Fibroblast of the aortic adventitia (primary cell): Measurements from ENCODE around the gene VTI1A. TPM values are rescaled to one million over a fixed set of nuclear protein-coding genes. Genes with fewer than 3 reads are reported as not detected.

Source experiments
- DNase-seq: peaks from one replicate; pipeline ENCODE4 v3.0.0-alpha.2; 2010; ENCODE audit warnings: low read depth
- H3K4me3 ChIP-seq: 2 replicates; pipeline ENCODE4 v1.5.1; 2011; ENCODE audit warnings: low read depth, mild to moderate bottlenecking, control low read depth, low read length, moderate library complexity
- CTCF ChIP-seq: IDR thresholded peaks from 2 replicates; pipeline ENCODE4 v1.5.1; 2011; ENCODE audit warnings: mild to moderate bottlenecking, low read length, control low read depth, inconsistent platforms; ENCODE audit not compliant: insufficient read depth
- total RNA-seq: library from RNA; depleted of rRNA; stranded (reverse); fragments of >200 nt; gene quantifications from 2 replicates; pipeline ENCODE4 v1.2.3, GENCODE V29; 2012; ENCODE audit warnings: low replicate concordance

Gene VTI1A
- total RNA-seq, 1 donor: 44.5 TPM

GRCh38 chr10:112813866-112814591, 367.0 kb downstream of the VTI1A start:
- no peak for TF ChIP-seq CTCF
- no peak for DNase-seq
- no peak overlapping the region for H3K4me3 ChIP-seq

GRCh38 chr10:112815269-112816032, 368.4 kb downstream of the VTI1A start:
- DNase-seq: peak; percentile 44
- TF ChIP-seq CTCF: no peak
- no peak overlapping the region for H3K4me3 ChIP-seq

- peak; percentile 27 for DNase-seq
- no peak for TF ChIP-seq CTCF
Observed at GRCh38 chr10:112816033-112816430, 369.0 kb downstream of the VTI1A start.

DNA sequence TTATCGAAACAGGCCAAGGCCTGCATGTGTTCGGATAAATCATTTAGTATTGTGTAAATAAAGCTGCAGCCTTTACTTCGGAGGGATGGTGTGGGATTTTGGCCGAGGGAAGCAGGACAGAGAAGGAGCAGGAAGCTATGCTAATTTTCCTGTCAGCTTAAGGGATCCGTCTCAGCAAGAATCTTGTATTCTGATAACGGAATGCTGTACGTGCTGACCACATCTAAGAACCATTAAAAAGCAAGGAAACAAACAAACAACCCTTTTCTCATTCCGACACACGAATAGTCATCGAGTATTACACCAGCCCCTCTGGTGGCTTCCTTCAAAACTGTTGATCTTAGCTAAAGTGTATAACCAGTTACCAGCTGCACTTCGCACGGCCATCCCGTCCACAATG, 369.9 kb downstream of the VTI1A start:
- H3K4me3 ChIP-seq: no peak overlapping the region
- no peak for TF ChIP-seq CTCF
- no peak for DNase-seq

More at GRCh38 chr10:112816033-112816430, 369.0 kb downstream of the VTI1A start:
- H3K4me3 ChIP-seq: no peak overlapping the region

GRCh38 chr10:112817981-112818777, 371.2 kb downstream of the VTI1A start:
- H3K4me3 ChIP-seq: no peak overlapping the region
- no peak for TF ChIP-seq CTCF
- no peak for DNase-seq

DNA sequence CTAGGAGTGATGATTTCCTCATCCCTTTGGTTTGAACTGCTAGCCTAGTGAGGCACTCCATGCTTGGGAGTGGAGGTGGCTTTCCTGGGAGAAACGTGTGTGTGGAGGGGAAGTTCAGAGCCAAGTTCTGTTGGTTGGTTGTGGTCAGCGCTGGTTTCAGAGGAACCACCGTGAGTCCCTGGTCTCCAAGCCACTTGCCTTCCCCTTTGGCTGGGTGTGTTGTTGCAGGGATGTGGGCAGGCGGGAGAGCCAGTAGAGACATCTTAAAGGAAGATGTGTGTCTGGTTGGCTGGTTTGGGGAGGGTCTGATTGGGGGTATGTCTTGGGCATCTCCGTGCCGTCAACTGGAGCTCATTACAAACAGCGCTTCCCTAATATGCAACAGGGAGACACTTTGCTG, 372.2 kb downstream of the VTI1A start:
- no peak overlapping the region for H3K4me3 ChIP-seq
- TF ChIP-seq CTCF: no peak
- DNase-seq: no peak
